Activated CD8-positive, alpha-beta T cell treated with anti-CD3 and anti-CD28 coated beads for 36 hours (primary cell): ENCODE measurements around the gene RALBP1. TPM values are rescaled to one million over a fixed set of nuclear protein-coding genes. Genes with fewer than 3 reads are reported as not detected.

Experiments used
- ATAC-seq: fragments of 200-7000 bp; cut with Tn5 transposase; one replicate; pipeline ENCODE4 v1.10.0; 2021; ENCODE audit warnings: mild to moderate bottlenecking, moderate library complexity
- CTCF ChIA-PET: fragments of 350-600 bp; sonication (Branson Sonifier 250); formaldehyde crosslinking; loops from one replicate; lab custom pipeline; 2021; ENCODE audit warnings: antibody characterized with exemption; lab: Charles Lee
- POLR2A ChIA-PET: fragments of 350-600 bp; sonication (Branson Sonifier 250); formaldehyde crosslinking; loops from one replicate; lab custom pipeline; 2021; ENCODE audit warnings: antibody characterized with exemption; lab: Charles Lee
- DNase-seq: peaks from one replicate; pipeline ENCODE4 v3.0.0-alpha.2; 2020
- H3K27ac Mint-ChIP-seq: one replicate; pipeline ENCODE4 v1.8.0; 2021; ENCODE audit warnings: mild to moderate bottlenecking, mixed read lengths
- H3K27me3 Mint-ChIP-seq: one replicate; pipeline ENCODE4 v1.8.0; 2021; ENCODE audit warnings: mixed read lengths
- H3K36me3 Mint-ChIP-seq: one replicate; pipeline ENCODE4 v1.8.0; 2021; ENCODE audit warnings: low read depth, mixed read lengths
- H3K4me1 Mint-ChIP-seq: one replicate; pipeline ENCODE4 v1.8.0; 2021; ENCODE audit warnings: low read depth, mixed read lengths
- H3K4me3 Mint-ChIP-seq: one replicate; pipeline ENCODE4 v1.8.0; 2021; ENCODE audit warnings: mild to moderate bottlenecking, moderate library complexity, mixed read lengths
- H3K9me3 Mint-ChIP-seq: one replicate; pipeline ENCODE4 v1.8.0; 2021; ENCODE audit warnings: mixed read lengths
- intact Hi-C: fragments of 100-400 bp; cut with micrococcal nuclease; formaldehyde crosslinking; loops from one replicate; pipeline ENCODE4 v1.10.0; 2022
- total RNA-seq, 2 experiments: library from RNA; stranded (reverse); gene quantifications; one replicate each; pipeline ENCODE4 v1.2.3, GENCODE V29; 2021
- TF ChIP-seq, protein P1 (sequence below): fragments of 200-600 bp; IDR thresholded peaks from one replicate; pipeline ENCODE4 v1.8.0; 2022; ENCODE audit warnings: antibody characterized with exemption, mild to moderate bottlenecking

RALBP1 gene
- total RNA-seq, 2 experiments from 2014 or later, result 47.8 to 50.2 TPM

DNA sequence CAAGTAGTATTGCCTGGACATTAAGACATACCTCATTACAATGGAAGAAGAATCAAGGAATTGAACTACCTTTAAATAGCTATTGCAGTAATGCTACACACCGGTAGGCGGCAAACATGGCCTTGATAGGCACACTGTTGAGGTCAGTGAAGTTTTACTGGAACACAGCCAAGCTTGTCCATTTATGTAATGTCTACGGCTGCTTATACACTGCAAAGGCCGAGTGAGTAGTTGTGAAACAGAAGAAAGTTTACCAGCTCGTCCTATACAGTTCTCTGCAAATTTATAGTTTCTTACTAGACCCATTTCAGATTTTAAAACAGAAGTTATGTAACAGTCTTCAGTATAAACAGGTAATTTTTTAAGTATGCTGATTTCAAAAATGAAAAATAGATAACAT is 100.2 kb downstream of the RALBP1 start:
- intact Hi-C loops, result no loop called here
- H3K4me1 Mint-ChIP-seq, result no peaks in the 10 kb centered on the region

DNA sequence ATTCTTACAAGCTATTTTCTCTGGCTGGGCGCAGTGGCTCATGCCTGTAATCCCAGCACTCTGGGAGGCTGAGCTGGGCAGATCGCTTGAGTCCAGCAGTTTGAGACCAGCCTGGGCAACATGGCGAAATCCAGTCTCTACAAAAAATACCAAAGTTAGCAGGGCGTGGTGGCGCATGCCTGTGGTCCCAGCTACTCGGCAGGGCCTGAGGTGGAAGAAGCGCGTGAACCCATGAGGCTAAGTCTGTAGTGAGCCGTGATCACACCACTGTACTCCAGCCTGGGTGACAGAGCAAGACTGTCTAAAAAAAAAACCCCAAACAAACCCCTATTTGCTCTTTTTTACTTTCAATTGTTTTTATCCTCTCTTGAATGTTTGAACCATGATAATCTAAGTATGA is 102.0 kb downstream of the RALBP1 start:
- Mint-ChIP-seq H3K27ac (no peak overlapping the region), H3K4me3 (no peak overlapping the region), H3K36me3 (peaks cover 30% of the 10 kb centered on the region), H3K27me3 (no peaks in the 10 kb centered on the region), H3K9me3 (no peaks in the 10 kb centered on the region), H3K4me1 (no peaks in the 10 kb centered on the region)
- TF ChIP-seq, protein P1, sequence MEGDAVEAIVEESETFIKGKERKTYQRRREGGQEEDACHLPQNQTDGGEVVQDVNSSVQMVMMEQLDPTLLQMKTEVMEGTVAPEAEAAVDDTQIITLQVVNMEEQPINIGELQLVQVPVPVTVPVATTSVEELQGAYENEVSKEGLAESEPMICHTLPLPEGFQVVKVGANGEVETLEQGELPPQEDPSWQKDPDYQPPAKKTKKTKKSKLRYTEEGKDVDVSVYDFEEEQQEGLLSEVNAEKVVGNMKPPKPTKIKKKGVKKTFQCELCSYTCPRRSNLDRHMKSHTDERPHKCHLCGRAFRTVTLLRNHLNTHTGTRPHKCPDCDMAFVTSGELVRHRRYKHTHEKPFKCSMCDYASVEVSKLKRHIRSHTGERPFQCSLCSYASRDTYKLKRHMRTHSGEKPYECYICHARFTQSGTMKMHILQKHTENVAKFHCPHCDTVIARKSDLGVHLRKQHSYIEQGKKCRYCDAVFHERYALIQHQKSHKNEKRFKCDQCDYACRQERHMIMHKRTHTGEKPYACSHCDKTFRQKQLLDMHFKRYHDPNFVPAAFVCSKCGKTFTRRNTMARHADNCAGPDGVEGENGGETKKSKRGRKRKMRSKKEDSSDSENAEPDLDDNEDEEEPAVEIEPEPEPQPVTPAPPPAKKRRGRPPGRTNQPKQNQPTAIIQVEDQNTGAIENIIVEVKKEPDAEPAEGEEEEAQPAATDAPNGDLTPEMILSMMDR, result no peak
- ATAC-seq (no peak), DNase-seq (no peak)
- ChIA-PET POLR2A (no interaction called here), CTCF (interaction anchor here (0.7 to 1.2 kb wide), 2 partner anchors 14 to 61 kb away, joined by 3 read pairs; no protein-coding TSS in a partner anchor)
- intact Hi-C loops, result no loop called here

More for the DNA sequence above, 100.2 kb downstream of the RALBP1 start:
- CTCF ChIA-PET, result interaction anchor here (0.7 to 1.5 kb wide), 7 partner anchors 12 to 196 kb away, joined by 3 to 4 read pairs (median 3); no protein-coding TSS in a partner anchor
- Mint-ChIP-seq H3K36me3 (peaks cover 16% of the 10 kb centered on the region), H3K4me3 (no peak overlapping the region), H3K27me3 (no peaks in the 10 kb centered on the region), H3K27ac (no peak overlapping the region), H3K9me3 (no peaks in the 10 kb centered on the region)
- DNase-seq (peak; percentile 22), ATAC-seq (no peak)
- POLR2A ChIA-PET, result no interaction called here
- TF ChIP-seq, protein P1, result peak; percentile 43

DNA sequence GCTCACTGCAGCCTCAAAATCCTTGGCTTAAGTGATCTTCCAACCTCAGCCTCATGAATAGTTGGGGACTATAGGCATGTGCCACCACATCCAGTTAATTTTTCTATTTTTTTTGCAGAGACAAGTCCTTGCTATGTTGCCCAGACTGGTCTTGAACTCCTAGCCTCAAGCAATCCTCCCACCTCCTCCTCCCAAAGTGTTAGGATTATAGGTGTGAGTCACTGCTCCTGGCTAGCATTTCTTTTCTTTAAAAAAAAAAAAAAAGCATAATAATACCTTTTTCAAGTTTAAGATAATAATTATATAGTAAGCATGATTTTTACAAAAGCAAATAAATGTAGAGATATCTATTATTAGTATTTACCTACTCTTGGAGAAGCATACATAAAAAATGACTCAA is 103.0 kb downstream of the RALBP1 start:
- ChIA-PET CTCF (interaction anchor here (0.9 kb wide), 1 partner anchor 10 kb away, joined by 3 read pairs; no protein-coding TSS in a partner anchor), POLR2A (no interaction called here)
- DNase-seq, result no peak
- H3K4me1 Mint-ChIP-seq, result no peaks in the 10 kb centered on the region
- H3K27ac Mint-ChIP-seq, result no peak overlapping the region
- TF ChIP-seq, protein P1, result no peak
- H3K27me3 Mint-ChIP-seq, result no peaks in the 10 kb centered on the region
- no peak overlapping the region for H3K4me3 Mint-ChIP-seq
- H3K9me3 Mint-ChIP-seq, result peaks cover 2% of the 10 kb centered on the region
- intact Hi-C loops, result no loop called here
- H3K36me3 Mint-ChIP-seq, result peaks cover 37% of the 10 kb centered on the region
- no peak for ATAC-seq

DNA sequence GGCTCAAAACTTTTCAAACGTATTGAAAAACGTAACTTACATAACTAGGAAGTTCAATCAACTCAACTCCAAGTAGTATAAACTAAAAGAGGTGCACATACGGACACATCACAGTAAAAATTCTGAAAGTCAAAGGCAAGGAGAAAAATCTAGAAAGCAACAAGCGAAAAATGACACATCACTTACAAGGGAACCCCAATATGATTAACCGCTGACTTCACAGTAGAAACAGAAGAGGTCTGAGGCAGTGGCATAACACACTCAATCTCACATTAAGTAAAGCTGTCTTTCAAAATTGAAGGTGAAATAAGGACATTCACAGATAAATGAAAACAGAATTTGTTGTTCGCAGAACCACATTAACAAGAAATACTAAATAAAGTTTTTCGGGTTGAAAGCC is 106.4 kb downstream of the RALBP1 start:
- Mint-ChIP-seq H3K4me3 (no peak overlapping the region), H3K36me3 (peaks cover 45% of the 10 kb centered on the region), H3K4me1 (no peaks in the 10 kb centered on the region), H3K27ac (no peak overlapping the region), H3K27me3 (no peaks in the 10 kb centered on the region), H3K9me3 (peaks cover 2% of the 10 kb centered on the region)
- ChIA-PET POLR2A (interaction anchor here (0.6 kb wide), 2 partner anchors 338 to 452 kb away, joined by 3 read pairs; no protein-coding TSS in a partner anchor), CTCF (interaction anchor here (0.9 kb wide), 1 partner anchor 11 kb away, joined by 3 read pairs; no protein-coding TSS in a partner anchor)
- TF ChIP-seq, protein P1, result no peak
- DNase-seq, result no peak
- intact Hi-C loops, result no loop called here
- ATAC-seq, result no peak

DNA sequence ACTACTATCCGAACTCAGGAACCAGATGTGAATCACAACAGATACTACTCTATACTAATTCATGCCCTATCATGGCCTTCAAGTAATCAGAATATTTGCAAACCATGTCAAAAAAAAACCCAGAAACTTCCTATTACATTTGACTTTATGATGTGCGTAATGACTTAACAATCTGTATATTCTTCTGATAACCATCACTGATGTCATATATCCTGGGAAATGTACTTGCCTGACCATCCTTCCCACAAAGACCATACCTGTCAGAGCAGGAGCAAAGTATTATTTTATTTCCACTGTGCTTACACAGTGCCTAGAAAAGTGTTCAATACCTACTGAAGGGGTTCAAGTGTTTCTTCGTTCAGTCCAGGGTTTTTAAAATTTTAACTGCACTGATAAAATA is 111.5 kb downstream of the RALBP1 start:
- CTCF ChIA-PET, result no interaction called here
- Mint-ChIP-seq H3K36me3 (peaks cover 42% of the 10 kb centered on the region), H3K27ac (no peak overlapping the region), H3K4me3 (no peak overlapping the region), H3K9me3 (peaks cover 2% of the 10 kb centered on the region), H3K4me1 (no peaks in the 10 kb centered on the region), H3K27me3 (no peaks in the 10 kb centered on the region)
- TF ChIP-seq, protein P1, result no peak
- DNase-seq (no peak), ATAC-seq (no peak)
- intact Hi-C loops, result no loop called here
- POLR2A ChIA-PET, result no interaction called here

Other genes starting within 250 kb of the RALBP1 start
- 10 to 100 TPM; 13.3 to 14.9 TPM for gene TWSG1, start 140.7 kb upstream of the RALBP1 start, total RNA-seq
- gene PPP4R1, start 139.0 kb downstream of the RALBP1 start, total RNA-seq, result 10 to 100 TPM; 31.4 to 31.7 TPM
- under 1 TPM; 0.45 to 0.76 TPM for gene RAB31, start 232.8 kb downstream of the RALBP1 start, total RNA-seq